ENCODE results near the gene KIF3A.

The KIF3A gene

DNA sequence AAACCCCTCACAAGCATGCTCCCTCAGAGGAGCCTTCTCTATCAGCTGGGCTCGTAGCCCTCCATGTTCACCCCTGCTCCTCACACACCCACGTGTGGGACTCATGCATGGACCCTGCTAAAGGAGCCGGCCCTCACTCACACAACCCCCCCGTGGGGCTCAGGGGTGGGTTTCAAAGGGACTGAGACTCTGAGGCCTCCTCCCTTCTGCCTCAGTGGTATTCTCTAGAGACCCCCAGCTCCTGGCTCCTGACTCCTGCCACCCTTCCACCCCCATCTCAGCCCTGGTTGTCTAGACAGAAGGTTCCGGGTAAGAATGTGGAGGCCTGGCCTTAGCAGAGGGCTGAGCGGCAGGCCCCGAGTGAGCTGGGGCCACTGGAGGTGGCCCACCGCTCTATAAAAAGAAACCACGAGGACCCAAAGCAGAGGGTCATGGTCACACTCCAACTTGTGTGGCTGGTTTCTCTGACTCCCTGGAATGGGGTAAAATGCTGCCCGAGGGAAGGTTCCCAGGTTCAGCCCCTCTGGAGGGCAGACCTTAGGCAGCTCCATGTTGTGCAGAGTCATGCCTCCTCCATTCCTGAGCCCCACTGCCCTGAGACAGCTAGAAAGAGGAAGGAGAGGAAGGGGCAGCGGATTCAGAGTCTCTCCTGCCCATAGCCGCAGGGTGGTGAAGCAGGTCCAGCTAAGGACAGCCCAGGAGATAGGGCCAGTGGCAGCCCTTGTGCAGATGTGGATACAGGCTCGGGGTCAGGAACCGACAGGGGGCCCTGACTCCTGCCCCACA is 28.9 kb upstream of the KIF3A start:
- H3K36me3 ChIP-seq (ENCODE audit: insufficient read depth, low read length), result peaks cover 38% of the 10 kb centered on the region
- no peaks in the 10 kb centered on the region for H3K27me3 ChIP-seq (ENCODE audit: insufficient read depth, low read length)
- H3K4me3 ChIP-seq (ENCODE audit: low read length), result no peak overlapping the region
- no peak overlapping the region for H2AFZ ChIP-seq (ENCODE audit: low read depth, low read length)
- H3K9me3 ChIP-seq (ENCODE audit: low read length), result no peaks in the 10 kb centered on the region
- no peaks in the 10 kb centered on the region for H3K4me1 ChIP-seq (ENCODE audit: insufficient read depth, low read length)

DNA sequence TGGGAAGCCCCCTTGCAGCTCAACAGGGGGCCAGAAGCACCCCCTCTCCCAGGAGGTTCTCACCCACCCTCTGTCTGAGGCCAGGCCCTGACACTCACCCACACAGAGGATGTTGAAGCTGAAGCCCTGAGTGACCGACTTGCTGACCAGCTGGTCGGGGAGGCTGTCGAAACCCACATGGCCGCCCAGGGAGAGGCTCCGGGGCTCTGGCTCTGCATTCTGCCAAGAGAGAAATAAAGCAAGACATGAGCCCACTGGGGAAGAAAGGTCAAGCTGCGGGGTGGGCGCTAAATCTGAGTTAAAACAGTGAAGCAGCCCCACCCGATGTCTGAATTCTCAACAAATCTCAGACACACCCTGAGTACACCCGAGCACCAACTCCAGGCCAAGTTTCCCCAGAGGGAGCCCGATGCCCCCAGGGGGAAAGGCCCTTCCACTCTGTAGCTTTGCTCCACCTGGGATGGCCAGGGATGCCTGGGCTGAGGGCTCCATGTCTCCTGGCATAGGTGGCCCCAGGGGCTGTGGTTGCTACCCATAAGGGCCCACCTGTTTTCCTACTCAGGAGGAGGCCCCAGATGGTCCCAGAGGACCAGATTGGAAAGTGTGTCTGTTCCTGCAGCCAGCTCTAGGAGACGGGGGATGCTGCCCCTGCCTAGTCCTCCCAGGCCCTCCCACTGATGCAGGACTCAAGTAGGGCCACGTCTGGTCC is 28.1 kb upstream of the KIF3A start:
- Histone ChIP-seq H3K36me3 (ENCODE audit: insufficient read depth, low read length) (peaks cover 46% of the 10 kb centered on the region), H2AFZ (ENCODE audit: low read depth, low read length) (no peak overlapping the region), H3K4me3 (ENCODE audit: low read length) (no peak overlapping the region), H3K4me1 (ENCODE audit: insufficient read depth, low read length) (no peaks in the 10 kb centered on the region), H3K9me3 (ENCODE audit: low read length) (no peaks in the 10 kb centered on the region), H3K27me3 (ENCODE audit: insufficient read depth, low read length) (no peaks in the 10 kb centered on the region)

DNA sequence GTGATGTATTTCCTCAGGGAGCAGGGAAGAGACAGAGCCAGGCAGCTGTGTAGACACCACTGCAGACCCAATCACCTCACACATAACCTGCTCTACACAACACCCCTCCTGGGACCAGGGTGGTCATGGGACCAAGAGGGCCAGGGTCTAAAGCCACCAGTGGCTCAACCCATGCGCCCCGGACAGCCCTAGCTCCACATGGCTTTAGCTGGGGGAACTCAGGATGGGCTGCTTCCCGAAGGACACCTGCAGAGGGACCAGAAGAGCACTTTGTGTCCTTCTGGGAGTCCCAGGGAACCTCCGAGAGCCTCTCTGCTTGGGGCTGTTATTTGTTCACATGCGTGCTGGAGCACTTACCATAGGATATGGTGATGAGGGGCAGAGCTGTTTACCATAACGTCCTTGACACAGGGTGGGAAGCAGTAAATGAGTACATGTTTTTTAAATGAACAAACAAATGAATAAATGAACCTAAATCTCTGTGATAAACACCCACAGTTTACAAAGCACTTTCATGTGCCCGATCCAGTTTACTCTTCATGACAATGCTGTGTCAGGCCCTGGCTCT is 27.4 kb upstream of the KIF3A start:
- no peaks in the 10 kb centered on the region for H3K9me3 ChIP-seq (ENCODE audit: low read length)
- no peaks in the 10 kb centered on the region for H3K4me1 ChIP-seq (ENCODE audit: insufficient read depth, low read length)
- no peaks in the 10 kb centered on the region for H3K27me3 ChIP-seq (ENCODE audit: insufficient read depth, low read length)
- peaks cover 52% of the 10 kb centered on the region for H3K36me3 ChIP-seq (ENCODE audit: insufficient read depth, low read length)
- H2AFZ ChIP-seq (ENCODE audit: low read depth, low read length), result no peak overlapping the region
- H3K4me3 ChIP-seq (ENCODE audit: low read length), result no peak overlapping the region

DNA sequence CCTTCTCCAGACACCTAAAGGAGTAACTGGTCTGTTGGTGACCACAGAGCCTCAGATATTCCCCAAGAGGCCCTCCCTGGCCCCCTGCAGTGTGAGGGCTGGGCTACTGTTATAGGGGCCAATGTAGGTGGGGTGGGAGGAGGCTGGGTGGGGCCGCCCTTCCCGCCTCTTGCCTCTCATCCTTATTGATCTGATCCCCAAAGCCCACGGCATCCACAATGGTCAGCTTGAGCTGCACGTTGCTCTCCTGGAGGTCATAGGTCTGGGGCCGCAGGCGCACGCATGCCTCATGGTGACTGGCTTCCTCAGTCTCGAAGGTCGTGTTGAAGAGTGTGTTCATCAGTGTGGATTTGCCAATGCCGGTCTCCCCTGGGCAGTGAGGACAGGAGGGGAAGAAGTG is 26.7 kb upstream of the KIF3A start:
- no peak overlapping the region for H3K4me3 ChIP-seq (ENCODE audit: low read length)
- no peaks in the 10 kb centered on the region for H3K27me3 ChIP-seq (ENCODE audit: insufficient read depth, low read length)
- no peak overlapping the region for H2AFZ ChIP-seq (ENCODE audit: low read depth, low read length)
- H3K9me3 ChIP-seq (ENCODE audit: low read length), result no peaks in the 10 kb centered on the region
- no peaks in the 10 kb centered on the region for H3K4me1 ChIP-seq (ENCODE audit: insufficient read depth, low read length)
- peaks cover 55% of the 10 kb centered on the region for H3K36me3 ChIP-seq (ENCODE audit: insufficient read depth, low read length)

DNA sequence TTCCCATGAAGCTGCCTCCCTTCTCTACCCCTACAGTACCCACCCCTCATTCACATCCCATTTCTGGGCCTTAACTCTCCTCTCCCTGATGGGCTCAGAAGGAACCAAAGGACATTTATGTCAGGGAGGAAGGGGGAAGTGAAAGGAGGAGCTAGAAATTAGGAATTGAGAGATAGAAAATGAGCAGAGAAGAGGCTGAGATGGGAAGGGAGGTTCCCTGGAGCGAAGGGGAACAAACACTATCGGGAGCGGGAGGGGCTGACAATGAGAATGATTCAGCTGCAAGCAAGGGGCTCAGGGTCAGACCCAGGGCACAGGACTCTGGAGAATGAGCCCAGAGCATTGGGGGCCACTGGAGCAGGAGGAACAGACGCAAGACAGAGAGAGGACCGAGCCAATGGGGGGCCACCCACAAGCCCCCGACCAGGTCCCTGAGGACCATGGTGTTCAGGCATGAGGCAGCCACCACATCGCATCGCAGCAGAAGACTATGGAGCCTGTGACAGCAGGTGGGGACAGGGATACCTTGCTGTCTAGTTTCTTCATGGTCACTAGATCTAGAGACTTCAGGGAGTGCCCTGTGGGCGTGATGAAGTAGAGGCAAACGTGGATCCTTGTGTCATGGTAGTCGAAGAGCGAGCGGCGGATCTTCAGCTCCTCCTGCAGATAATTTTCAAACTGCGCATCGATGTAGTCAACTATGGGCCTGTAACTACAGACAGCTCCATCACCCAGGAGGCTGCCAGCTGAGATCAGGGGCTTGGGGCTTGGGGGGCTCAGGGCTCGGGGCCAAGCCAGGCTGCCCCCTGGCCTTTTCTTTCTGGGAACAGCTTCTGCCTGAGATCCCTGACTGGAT is 26.1 kb upstream of the KIF3A start:
- no peaks in the 10 kb centered on the region for H3K9me3 ChIP-seq (ENCODE audit: low read length)
- no peaks in the 10 kb centered on the region for H3K27me3 ChIP-seq (ENCODE audit: insufficient read depth, low read length)
- no peaks in the 10 kb centered on the region for H3K4me1 ChIP-seq (ENCODE audit: insufficient read depth, low read length)
- H3K4me3 ChIP-seq (ENCODE audit: low read length), result no peak overlapping the region
- H2AFZ ChIP-seq (ENCODE audit: low read depth, low read length), result no peak overlapping the region
- peaks cover 61% of the 10 kb centered on the region for H3K36me3 ChIP-seq (ENCODE audit: insufficient read depth, low read length)

DNA sequence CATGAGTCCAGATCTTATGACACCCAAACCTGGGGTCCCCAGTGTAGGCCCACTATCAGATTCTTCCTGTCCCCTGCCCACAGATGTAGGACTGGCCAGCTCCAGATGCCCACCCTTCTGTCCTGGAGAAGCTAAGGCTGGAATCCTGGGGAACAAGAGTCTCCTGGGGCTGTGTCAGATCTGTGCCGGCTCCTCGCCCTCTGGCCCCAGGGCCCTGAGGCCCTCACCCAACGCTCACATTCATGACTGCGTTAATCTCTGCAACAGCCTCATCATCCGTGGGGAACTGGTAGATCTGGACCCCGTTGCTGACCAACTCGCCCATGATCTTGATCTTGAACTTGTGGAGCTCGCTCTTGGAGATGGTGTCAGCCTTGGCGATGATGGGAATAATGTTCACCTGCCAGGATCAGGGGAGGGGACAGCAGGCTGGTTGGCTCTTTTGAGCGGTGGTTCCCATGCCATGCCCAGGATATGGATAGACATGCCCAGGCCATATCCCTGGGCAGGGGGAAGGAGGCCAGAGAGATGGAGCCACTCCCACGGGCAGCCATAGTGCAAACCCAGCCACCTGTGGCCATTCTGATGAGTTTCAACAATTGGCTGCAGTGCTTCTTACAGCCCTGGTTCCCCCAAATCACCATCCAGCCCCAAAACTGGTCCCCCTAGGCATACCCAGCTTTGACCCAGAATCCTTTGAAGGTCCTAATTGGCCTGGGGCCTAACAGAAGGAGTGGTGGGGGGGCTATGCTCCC is 25.1 kb upstream of the KIF3A start:
- H3K4me3 ChIP-seq (ENCODE audit: low read length), result no peak overlapping the region
- H3K36me3 ChIP-seq (ENCODE audit: insufficient read depth, low read length), result peaks cover 69% of the 10 kb centered on the region

DNA sequence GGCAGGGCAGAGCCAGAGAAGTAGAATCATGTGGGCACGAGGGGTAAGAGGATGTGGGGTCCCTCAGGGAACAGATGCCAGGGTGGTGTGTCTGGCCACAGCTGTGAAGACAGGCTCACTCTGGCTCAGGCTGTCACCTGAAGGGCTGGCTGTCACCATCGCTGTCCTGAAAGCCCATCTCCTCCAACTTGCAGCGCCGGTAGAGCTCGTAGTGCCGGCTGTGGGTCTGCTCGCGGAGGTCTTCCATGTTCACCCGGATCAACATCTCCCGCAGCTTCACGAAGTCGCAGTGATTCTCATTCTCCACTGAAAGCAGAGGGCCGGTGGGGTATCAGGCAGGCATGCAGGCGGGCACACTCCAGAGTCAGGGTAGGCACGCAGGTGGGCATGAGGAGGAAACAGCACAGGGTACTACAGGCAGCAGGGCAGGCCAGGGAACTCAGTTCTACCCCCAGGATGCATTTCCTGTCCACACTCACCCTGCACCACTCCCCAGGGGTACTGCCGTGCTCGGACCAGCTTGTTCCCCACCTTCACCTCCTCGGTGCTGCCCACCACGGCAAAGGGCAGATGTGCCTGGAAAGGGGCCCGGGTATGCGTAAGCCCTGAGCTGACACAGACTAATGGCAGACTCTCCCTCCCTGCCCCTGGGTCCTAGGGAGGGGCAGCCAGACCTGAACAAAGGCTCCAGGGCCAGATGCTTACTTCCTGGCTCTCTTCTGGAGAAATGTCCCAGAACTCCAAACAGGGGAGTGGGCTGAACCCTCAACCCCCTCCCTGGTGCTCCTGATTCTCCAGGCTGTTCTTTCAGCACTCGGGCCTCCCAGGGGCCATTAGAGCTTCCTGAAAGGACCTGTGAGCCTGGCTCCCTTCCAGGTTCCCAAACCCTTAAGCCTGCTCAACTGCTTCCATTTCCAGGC is 24.2 kb upstream of the KIF3A start:
- Histone ChIP-seq H3K27me3 (ENCODE audit: insufficient read depth, low read length) (no peaks in the 10 kb centered on the region), H2AFZ (ENCODE audit: low read depth, low read length) (no peak overlapping the region), H3K36me3 (ENCODE audit: insufficient read depth, low read length) (peaks cover 71% of the 10 kb centered on the region), H3K4me1 (ENCODE audit: insufficient read depth, low read length) (no peaks in the 10 kb centered on the region), H3K9me3 (ENCODE audit: low read length) (no peaks in the 10 kb centered on the region), H3K4me3 (ENCODE audit: low read length) (no peak overlapping the region)

More for the DNA sequence above, 25.1 kb upstream of the KIF3A start:
- H2AFZ ChIP-seq (ENCODE audit: low read depth, low read length), result no peak overlapping the region
- H3K27me3 ChIP-seq (ENCODE audit: insufficient read depth, low read length), result no peaks in the 10 kb centered on the region
- H3K4me1 ChIP-seq (ENCODE audit: insufficient read depth, low read length), result no peaks in the 10 kb centered on the region
- no peaks in the 10 kb centered on the region for H3K9me3 ChIP-seq (ENCODE audit: low read length)

DNA sequence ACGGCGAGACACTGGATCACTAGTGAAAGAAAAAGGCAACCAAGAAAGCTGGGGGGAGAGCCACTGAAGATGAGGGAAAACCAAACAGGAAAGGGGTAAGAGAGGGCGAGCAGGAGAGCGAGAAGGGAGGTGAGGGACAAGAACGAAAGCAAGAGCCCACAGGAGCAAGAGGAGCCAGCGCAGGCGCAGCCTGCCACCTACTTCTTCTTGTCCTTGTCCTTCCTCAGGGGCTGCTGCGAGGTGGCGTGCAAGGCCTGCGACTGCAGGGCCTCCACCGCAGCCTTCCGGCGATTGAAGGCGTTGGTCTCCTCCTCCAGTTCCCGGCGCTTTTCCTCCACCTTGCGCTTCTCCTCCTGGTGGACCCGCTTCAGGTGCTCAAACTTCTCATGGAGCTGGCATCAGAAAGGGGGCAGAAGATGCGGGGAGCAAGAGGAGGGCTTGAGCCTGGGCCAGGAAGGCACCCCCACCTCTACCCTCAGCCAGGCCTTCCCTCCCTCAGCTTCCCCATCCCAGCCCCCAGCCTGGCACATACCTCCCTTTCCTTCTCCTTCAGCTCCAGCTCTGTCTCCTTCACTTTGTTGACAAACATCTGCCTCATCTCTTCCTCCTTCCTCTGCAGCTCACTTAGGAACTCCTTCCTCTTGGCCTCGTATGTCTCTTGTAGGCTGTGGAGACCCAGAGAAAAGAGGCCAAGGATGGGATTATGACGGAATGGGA is 23.4 kb upstream of the KIF3A start:
- Histone ChIP-seq H3K9me3 (ENCODE audit: low read length) (no peaks in the 10 kb centered on the region), H3K4me1 (ENCODE audit: insufficient read depth, low read length) (no peaks in the 10 kb centered on the region), H3K27me3 (ENCODE audit: insufficient read depth, low read length) (no peaks in the 10 kb centered on the region), H3K36me3 (ENCODE audit: insufficient read depth, low read length) (peaks cover 71% of the 10 kb centered on the region), H3K4me3 (ENCODE audit: low read length) (no peak overlapping the region), H2AFZ (ENCODE audit: low read depth, low read length) (no peak overlapping the region)

DNA sequence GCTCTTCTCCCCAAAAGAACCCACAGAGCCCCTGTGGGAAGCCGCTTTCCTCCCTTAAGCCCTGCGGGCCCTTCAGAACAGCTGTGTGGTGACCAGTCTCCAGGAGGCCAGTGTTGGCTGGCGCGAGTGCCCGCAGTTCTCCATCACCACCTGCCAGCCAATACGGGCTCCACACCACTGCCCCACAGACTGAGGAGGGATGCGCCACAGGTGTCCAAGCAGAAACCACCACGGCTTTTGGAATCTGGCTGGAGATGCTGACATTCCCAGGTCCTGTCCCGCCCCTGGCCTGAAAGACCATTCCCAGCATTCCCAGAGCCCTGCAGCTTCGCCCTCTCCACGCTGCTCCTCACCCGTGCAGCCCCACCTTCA is 22.7 kb upstream of the KIF3A start:
- H3K4me3 ChIP-seq (ENCODE audit: low read length), result no peak overlapping the region
- H2AFZ ChIP-seq (ENCODE audit: low read depth, low read length), result no peak overlapping the region
- no peaks in the 10 kb centered on the region for H3K27me3 ChIP-seq (ENCODE audit: insufficient read depth, low read length)
- no peaks in the 10 kb centered on the region for H3K4me1 ChIP-seq (ENCODE audit: insufficient read depth, low read length)
- H3K9me3 ChIP-seq (ENCODE audit: low read length), result no peaks in the 10 kb centered on the region
- peaks cover 68% of the 10 kb centered on the region for H3K36me3 ChIP-seq (ENCODE audit: insufficient read depth, low read length)

DNA sequence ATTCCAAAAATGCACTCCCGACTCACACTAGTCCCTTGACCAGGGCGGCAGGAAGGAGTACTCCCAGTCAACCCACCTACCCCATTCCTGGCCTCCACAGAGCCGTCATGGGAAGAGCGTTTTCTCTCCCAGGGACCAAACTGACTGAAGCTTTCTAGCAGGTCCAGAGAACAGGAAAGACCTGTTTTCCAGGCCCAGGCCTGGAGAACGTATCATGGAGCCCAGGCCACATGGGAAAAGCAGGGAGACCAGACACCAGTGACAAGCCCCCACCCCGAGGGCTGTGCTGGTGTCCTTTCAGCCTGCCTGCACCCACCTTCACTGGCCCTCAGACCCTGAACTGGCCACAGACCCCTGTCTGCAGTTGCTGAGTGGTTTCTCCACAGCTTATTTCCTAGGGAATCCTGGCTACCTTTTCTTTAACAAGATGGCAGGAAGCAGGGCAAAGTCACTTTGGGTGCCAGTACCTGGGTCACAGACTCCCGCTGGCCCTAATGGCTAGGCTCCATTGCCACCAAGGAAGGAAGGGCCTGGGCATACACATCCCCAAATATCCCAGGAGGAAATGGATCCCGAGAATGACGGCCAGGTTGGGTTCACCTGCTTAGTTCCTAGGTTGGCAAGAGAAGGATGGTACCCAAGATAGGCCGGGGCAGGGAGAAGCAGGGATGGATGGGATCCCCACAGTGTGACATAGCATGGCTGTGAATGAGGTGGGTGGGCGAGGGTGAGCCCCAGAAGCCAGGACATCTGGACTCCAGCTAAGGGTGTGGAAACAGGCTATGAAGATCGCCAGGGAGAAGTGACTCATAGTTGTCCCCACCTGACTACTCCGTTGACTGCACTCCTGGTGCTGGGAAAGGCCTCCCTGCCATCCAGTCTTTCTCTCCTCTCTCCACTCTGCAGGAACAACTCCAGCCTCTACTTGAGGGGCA is 22.0 kb upstream of the KIF3A start:
- Histone ChIP-seq H3K4me1 (ENCODE audit: insufficient read depth, low read length) (no peaks in the 10 kb centered on the region), H3K4me3 (ENCODE audit: low read length) (no peak overlapping the region), H3K27me3 (ENCODE audit: insufficient read depth, low read length) (no peaks in the 10 kb centered on the region), H3K36me3 (ENCODE audit: insufficient read depth, low read length) (peaks cover 61% of the 10 kb centered on the region), H2AFZ (ENCODE audit: low read depth, low read length) (no peak overlapping the region), H3K9me3 (ENCODE audit: low read length) (no peaks in the 10 kb centered on the region)
